ENCODE data around the gene TRIM51.

TRIM51 gene

DNA sequence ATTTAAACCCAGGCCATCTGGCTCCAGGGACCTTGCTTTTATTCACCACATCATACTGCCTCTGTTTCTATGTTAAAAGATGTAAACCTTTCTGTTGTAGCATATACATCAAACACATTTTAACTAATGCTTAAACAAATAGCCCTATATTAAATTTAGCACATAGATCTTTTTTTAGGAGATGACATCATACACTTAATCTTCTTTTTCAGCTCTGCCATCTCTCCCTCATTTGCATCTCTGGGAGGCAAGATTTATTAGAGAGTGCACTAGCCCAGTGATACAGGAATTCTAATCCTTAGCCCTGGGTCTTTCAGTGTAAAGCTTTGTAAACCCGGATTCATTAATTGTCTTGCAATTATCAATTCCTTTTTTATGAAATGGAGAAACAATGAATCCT is 31.0 kb upstream of the TRIM51 start:
- TF ChIP-seq, protein P1, sequence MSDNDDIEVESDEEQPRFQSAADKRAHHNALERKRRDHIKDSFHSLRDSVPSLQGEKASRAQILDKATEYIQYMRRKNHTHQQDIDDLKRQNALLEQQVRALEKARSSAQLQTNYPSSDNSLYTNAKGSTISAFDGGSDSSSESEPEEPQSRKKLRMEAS (IDR thresholded peaks at IDR 0.05) = no peak
- TF ChIP-seq ZBTB7A (IDR thresholded peaks at IDR 0.05; ENCODE audit: low read depth) (no peak), CEBPB (IDR thresholded peaks at IDR 0.05) (no peak), TCF12 (IDR thresholded peaks at IDR 0.05; ENCODE audit: low read depth) (no peak), CREB1 (IDR thresholded peaks at IDR 0.05; ENCODE audit: low read depth) (no peak), EGR1 (IDR thresholded peaks at IDR 0.05) (no peak)
- TF ChIP-seq, protein P2, sequence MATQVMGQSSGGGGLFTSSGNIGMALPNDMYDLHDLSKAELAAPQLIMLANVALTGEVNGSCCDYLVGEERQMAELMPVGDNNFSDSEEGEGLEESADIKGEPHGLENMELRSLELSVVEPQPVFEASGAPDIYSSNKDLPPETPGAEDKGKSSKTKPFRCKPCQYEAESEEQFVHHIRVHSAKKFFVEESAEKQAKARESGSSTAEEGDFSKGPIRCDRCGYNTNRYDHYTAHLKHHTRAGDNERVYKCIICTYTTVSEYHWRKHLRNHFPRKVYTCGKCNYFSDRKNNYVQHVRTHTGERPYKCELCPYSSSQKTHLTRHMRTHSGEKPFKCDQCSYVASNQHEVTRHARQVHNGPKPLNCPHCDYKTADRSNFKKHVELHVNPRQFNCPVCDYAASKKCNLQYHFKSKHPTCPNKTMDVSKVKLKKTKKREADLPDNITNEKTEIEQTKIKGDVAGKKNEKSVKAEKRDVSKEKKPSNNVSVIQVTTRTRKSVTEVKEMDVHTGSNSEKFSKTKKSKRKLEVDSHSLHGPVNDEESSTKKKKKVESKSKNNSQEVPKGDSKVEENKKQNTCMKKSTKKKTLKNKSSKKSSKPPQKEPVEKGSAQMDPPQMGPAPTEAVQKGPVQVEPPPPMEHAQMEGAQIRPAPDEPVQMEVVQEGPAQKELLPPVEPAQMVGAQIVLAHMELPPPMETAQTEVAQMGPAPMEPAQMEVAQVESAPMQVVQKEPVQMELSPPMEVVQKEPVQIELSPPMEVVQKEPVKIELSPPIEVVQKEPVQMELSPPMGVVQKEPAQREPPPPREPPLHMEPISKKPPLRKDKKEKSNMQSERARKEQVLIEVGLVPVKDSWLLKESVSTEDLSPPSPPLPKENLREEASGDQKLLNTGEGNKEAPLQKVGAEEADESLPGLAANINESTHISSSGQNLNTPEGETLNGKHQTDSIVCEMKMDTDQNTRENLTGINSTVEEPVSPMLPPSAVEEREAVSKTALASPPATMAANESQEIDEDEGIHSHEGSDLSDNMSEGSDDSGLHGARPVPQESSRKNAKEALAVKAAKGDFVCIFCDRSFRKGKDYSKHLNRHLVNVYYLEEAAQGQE (IDR thresholded peaks at IDR 0.05; ENCODE audit: low read depth) = no peak

DNA sequence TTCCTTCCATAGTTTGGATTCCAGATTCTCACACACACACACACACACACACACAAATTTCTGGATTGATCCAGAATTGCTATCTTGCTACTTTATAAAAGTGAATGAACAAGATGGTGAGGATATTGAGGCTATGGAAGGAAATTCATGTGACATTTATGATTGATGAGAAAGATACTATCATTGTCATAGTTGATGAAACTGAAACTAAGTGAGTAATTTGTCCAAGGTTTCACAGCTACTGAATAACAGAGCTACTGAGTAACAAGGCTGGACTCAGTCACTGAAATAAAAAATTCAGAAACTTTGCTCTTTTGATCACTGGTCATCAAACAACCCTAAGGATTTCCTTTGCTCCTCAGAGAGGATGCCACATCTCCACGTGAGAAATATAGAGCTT is 28.4 kb upstream of the TRIM51 start:
- no peak for TF ChIP-seq CEBPB (IDR thresholded peaks at IDR 0.05)
- TF ChIP-seq, protein P3, sequence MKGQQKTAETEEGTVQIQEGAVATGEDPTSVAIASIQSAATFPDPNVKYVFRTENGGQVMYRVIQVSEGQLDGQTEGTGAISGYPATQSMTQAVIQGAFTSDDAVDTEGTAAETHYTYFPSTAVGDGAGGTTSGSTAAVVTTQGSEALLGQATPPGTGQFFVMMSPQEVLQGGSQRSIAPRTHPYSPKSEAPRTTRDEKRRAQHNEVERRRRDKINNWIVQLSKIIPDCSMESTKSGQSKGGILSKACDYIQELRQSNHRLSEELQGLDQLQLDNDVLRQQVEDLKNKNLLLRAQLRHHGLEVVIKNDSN (IDR thresholded peaks at IDR 0.05) = no peak
- TF ChIP-seq ZBTB7A (IDR thresholded peaks at IDR 0.05; ENCODE audit: low read depth) = no peak

DNA sequence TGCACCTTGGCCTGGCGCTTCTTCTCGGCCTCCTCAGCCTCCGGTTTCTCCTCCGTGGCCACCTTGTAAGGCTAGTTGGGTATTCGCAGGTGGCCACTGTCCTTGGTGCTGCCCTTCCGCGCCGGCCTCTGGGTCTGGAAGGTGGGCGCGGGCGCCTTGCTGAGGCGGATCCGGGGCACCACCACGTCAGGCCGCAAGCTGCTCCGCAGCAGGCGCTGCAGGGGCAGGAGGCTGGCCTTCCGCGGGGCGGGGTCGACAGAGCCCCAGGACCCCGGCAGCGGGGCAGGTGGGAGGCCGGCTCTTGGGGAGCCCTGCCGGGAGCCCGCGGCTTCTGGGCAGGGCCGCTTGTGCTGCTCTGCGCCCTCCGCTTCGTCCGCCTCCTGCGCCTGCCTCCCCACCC is 10.4 kb upstream of the TRIM51 start:
- TF ChIP-seq, protein P2 (IDR thresholded peaks at IDR 0.05; ENCODE audit: low read depth) = peak; percentile 46; the same call in 1 of the 2 replicates

DNA sequence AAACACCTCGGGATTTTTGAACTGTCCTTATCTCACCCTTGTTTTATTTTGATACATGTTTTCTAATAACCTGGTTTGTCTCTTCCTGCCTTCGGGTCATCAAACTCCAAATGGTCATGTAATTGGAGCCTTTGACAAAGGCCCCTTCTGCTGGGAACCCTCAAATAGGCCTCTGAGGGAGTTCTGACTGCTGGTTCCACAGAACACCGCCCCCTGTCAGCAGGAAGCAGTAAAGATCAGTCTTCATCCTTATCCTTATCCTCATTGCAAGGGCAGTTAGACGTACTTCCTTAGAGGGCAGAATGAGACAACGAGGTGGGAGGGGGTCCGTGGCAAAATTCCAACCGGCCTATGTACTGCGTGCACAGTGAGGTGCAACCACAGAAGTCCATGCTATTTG is 12.1 kb downstream of the TRIM51 start:
- no peak for TF ChIP-seq TCF12 (IDR thresholded peaks at IDR 0.05; ENCODE audit: low read depth)
- TF ChIP-seq FOXM1 (IDR thresholded peaks at IDR 0.05; ENCODE audit: borderline replicate concordance, low read depth) = no peak
- TF ChIP-seq ZBTB7A (IDR thresholded peaks at IDR 0.05; ENCODE audit: low read depth) = no peak
- TF ChIP-seq, protein P2 (IDR thresholded peaks at IDR 0.05; ENCODE audit: low read depth) = no peak
- no peak for TF ChIP-seq YY1 (IDR thresholded peaks at IDR 0.05; ENCODE audit: low read depth)
- TF ChIP-seq CREB1 (IDR thresholded peaks at IDR 0.05; ENCODE audit: low read depth) = no peak
- no peak for TF ChIP-seq EGR1 (IDR thresholded peaks at IDR 0.05)
- TF ChIP-seq CEBPB (IDR thresholded peaks at IDR 0.05) = no peak
- TF ChIP-seq TAF1 (IDR thresholded peaks at IDR 0.05; ENCODE audit: low read depth) = no peak
- TF ChIP-seq RAD21 (IDR thresholded peaks at IDR 0.05; ENCODE audit: low read depth) = no peak

DNA sequence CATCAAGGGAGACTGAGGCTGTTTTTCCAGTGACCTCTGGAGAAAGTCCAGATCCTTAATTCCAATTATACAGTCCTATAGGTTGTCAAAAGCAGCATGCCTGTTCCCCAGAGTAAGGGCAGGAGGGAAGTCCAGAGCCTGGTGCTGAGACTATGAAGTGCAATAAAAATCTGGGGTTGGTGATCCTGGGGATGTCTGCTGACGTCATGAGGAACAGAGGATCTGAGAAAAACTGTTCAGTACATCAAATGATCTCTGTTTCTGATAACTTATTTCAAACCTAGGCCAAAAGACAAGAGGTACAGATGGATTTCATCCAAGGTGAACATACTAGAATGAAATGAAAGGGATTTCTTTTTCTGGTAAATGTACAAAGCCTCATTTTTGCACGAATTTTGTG is 19.2 kb downstream of the TRIM51 start:
- TF ChIP-seq, protein P3 (IDR thresholded peaks at IDR 0.05) = no peak
- no peak for TF ChIP-seq CREB1 (IDR thresholded peaks at IDR 0.05; ENCODE audit: low read depth)
- TF ChIP-seq FOXM1 (IDR thresholded peaks at IDR 0.05; ENCODE audit: borderline replicate concordance, low read depth) = no peak
- no peak for TF ChIP-seq TCF12 (IDR thresholded peaks at IDR 0.05; ENCODE audit: low read depth)

DNA sequence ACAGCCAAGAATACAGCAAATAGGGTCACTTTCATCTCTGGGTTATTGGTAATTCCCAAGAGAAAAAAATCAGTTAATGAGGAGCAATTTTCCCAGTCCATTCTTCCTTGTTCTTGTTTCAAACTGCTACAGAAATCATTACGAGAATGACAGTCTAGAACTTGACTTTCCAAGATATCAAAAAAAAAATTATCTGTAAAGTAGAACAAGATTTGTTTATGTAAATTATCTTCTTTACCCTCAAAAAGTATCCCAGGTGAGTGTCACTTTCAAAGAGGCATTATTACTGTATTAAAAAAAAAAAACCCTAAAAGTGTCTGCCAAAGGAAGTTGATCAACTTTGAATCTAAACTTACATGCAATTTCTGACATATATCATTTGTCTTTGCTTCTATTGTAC is 31.4 kb downstream of the TRIM51 start, which contains the start of gene OR5W2:
OR5W2 (minus strand) TSS at position 101 of the 400 bp plus-strand sequence; CDS start at position 101, 0 bp downstream.
- TF ChIP-seq TCF12 (IDR thresholded peaks at IDR 0.05; ENCODE audit: low read depth) (no peak), EGR1 (IDR thresholded peaks at IDR 0.05) (no peak), CREB1 (IDR thresholded peaks at IDR 0.05; ENCODE audit: low read depth) (no peak), CEBPB (IDR thresholded peaks at IDR 0.05) (no peak), TAF1 (IDR thresholded peaks at IDR 0.05; ENCODE audit: low read depth) (no peak), EP300 (IDR thresholded peaks at IDR 0.05; ENCODE audit: borderline replicate concordance) (no peak), RAD21 (IDR thresholded peaks at IDR 0.05; ENCODE audit: low read depth) (no peak), FOXM1 (IDR thresholded peaks at IDR 0.05; ENCODE audit: borderline replicate concordance, low read depth) (no peak), TEAD4 (IDR thresholded peaks at IDR 0.05) (no peak), ZBTB7A (IDR thresholded peaks at IDR 0.05; ENCODE audit: low read depth) (no peak), YY1 (IDR thresholded peaks at IDR 0.05; ENCODE audit: low read depth) (no peak), NFIC (IDR thresholded peaks at IDR 0.05) (no peak)
- TF ChIP-seq, protein P2 (IDR thresholded peaks at IDR 0.05; ENCODE audit: low read depth) = no peak
- TF ChIP-seq, protein P3 (IDR thresholded peaks at IDR 0.05) = no peak
- TF ChIP-seq, protein P1 (IDR thresholded peaks at IDR 0.05) = no peak

Measured in Ishikawa (cell line).